Adrenal gland (tissue), 12 donors: ENCODE measurements around the gene DDC. TPM values are rescaled to one million over a fixed set of nuclear protein-coding genes. Genes with fewer than 3 reads are reported as not detected.

Experiments
- DNase-seq, 7 donors: peaks; one replicate each; pipeline ENCODE4 v3.0.0-alpha.2; 2019 to 2020
- H3K27ac ChIP-seq, 5 donors: fragments of 200-600 bp; sonication (generic) in 4 of 5; 1 replicate in 3 of 5; 2 replicates in 2 of 5; pipeline versions ENCODE4 v1.5.1 to v1.8.0; 2016 to 2020; ENCODE audit warnings: mild to moderate bottlenecking in 1 of 5
- H3K27me3 ChIP-seq: fragments of 200-600 bp; 2 replicates; pipeline ENCODE4 v1.8.0; 2021
- H3K36me3 ChIP-seq, 2 donors: fragments of 200-600 bp; replicated peaks in 1 of 2; 1 replicate in 1 of 2; 2 replicates in 1 of 2; pipeline versions ENCODE4 v1.5.1 to v1.8.0; 2018 to 2022
- H3K4me1 ChIP-seq, 2 donors: fragments of 200-600 bp; replicated peaks in 1 of 2; 1 replicate in 1 of 2; 2 replicates in 1 of 2; pipeline versions ENCODE4 v1.5.1 to v1.8.0; 2018 to 2021
- H3K4me3 ChIP-seq, 4 donors: fragments of 200-600 bp; sonication (generic) in 3 of 4; one replicate each; pipeline ENCODE4 v1.5.1; 2016 to 2018
- H3K9me3 ChIP-seq, 3 donors: fragments of 200-600 bp; sonication (generic) in 1 of 3; replicated peaks in 1 of 3; 1 replicate in 2 of 3; 2 replicates in 1 of 3; pipeline versions ENCODE4 v1.5.1 to v1.8.0; 2016 to 2021
- POLR2A ChIP-seq, 2 donors: fragments of 450-650 bp; IDR thresholded peaks; one replicate each; pipeline ENCODE4 v1.6.1; 2017; ENCODE audit warnings: antibody characterized with exemption in 2 of 2, mild to moderate bottlenecking in 2 of 2, moderate library complexity in 1 of 2
- WGBS, 4 donors: extraction: QIAGEN DNeasy Blood & Tissue Kit in 2 of 4; methylation state at CpG; one replicate each; pipeline versions ENCODE4 v1.1.5 to v1.1.7; 2013 to 2017; 5-methylcytosine and 5-hydroxymethylcytosine counted together
- intact Hi-C, 2 donors: fragments of 100-400 bp; cut with DNase I; formaldehyde crosslinking; loops; one replicate each; pipeline versions ENCODE4 v1.14.1 to v1.15.0; 2022 to 2023
- polyA plus RNA-seq, 3 donors: library from polyadenylated mRNA; stranded (reverse); fragments of 200-250 nt in 2 of 3; fragments of 350-450 nt in 1 of 3; fragmentation: Illumina TruSeq in 1 of 3; extraction: RNeasy Lipid Tissue Mini Kit (QIAGEN cat#74804) in 1 of 3; gene quantifications; one replicate each; pipeline ENCODE4 v1.2.3, GENCODE V29; 2013 to 2014
- total RNA-seq, 9 donors: library from RNA; depleted of rRNA in 4 of 9; stranded (reverse); fragments of >200 nt in 4 of 9; fragments of 120-200 nt in 1 of 9; fragmentation: NEBNext Ultra II Directional in 1 of 9; extraction: Animal tissue kit (Norgen Biotek cat#: 25700) in 1 of 9; gene quantifications; one replicate each; pipeline versions ENCODE4 v1.1.0 to v1.2.4, GENCODE V29; 2013 to 2023
- TF ChIP-seq, protein P1 (sequence below), 6 experiments: fragments of 450-650 bp in 4 of 6; fragments of 200-600 bp in 2 of 6; sonication (generic) in 1 of 6; IDR thresholded peaks; 1 replicate in 5 of 6; 2 replicates in 1 of 6; pipeline versions ENCODE4 v1.5.1 to v1.8.0; 2016 to 2021; ENCODE audit warnings: antibody characterized with exemption in 6 of 6, mild to moderate bottlenecking in 2 of 6, moderate library complexity in 1 of 6
- donor health status: healthy with polysubstance abuse.
- donor health status: Bipolar disorder and iron deficiency.
- donor health status: DM: yes; HTN: yes; CAD: no.
- donor health status: DM: no; HTN: no; CAD: no.
- donor health status: DM: no; HTN: no; CAD: no.
- donor health status: DM: yes; HTN: yes; CAD: no.

DDC gene
- total and polyA plus RNA-seq, 12 donors, result 0.58 to 52.7 (median 15.4) TPM

DNA sequence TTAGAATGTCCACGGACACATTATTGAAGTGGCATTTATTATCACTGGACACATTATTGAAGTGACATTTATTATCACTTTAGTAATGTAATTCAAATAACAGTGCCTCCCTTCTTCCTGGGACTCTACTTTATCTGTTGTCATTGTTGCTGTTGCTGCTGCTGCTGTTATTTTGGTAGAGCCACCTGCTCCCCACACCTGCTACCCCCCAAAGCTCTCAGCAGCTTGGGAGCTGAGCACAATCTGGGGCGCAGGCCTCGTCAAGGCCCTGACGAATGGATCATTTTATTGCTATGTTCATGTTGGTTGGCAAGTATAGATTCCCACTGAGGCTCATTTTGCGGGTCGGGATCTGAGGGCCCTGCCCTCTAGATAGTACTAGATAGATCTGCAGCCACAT lies 139.9 kb downstream of the DDC start:
- Histone ChIP-seq H3K9me3 (no peaks in the 10 kb centered on the region), H3K27me3 (no peaks in the 10 kb centered on the region), H3K4me1 (no peaks in the 10 kb centered on the region), H3K4me3 (no peak overlapping the region), H3K27ac (no peak overlapping the region), H3K36me3 (no peaks in the 10 kb centered on the region)
- no peak for TF ChIP-seq POLR2A (IDR thresholded peaks at IDR 0.05)
- no peak for DNase-seq
- 84 to 92% (median 86%) methylated on average over 6 of the region's 6 CpGs for WGBS, 4 donors
- intact Hi-C loops, result no loop called here

DNA sequence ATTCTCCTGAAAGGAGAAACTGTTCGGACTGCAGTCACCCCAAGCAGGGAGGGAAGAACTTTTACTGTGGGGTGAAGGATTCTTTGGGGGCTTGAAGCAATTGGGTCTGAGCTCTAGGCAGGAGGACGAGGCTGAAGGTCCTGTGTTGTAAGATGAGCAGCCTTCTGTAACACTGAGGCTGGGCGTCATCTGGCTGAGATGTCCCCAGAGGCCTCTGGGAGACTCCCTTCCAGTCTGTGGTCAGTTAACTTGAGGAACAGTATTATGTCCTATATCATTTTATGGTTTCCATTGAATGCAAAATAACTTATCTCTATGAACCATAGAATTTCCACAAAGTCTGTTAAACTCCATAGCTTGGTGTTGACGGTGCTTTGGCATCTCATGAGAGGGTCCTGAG lies 141.3 kb downstream of the DDC start:
- no peaks in the 10 kb centered on the region for H3K4me1 ChIP-seq
- H3K27me3 ChIP-seq, result no peaks in the 10 kb centered on the region
- H3K9me3 ChIP-seq, result no peaks in the 10 kb centered on the region
- DNase-seq, result no peak
- intact Hi-C loops, result no loop called here
- 51 to 74% (median 62%) methylated on average over 4 of the region's 4 CpGs for WGBS, 4 donors
- H3K36me3 ChIP-seq, result no peaks in the 10 kb centered on the region
- H3K4me3 ChIP-seq, result no peak overlapping the region
- no peak overlapping the region for H3K27ac ChIP-seq
- no peak for TF ChIP-seq POLR2A (IDR thresholded peaks at IDR 0.05)
- TF ChIP-seq, protein P1, sequence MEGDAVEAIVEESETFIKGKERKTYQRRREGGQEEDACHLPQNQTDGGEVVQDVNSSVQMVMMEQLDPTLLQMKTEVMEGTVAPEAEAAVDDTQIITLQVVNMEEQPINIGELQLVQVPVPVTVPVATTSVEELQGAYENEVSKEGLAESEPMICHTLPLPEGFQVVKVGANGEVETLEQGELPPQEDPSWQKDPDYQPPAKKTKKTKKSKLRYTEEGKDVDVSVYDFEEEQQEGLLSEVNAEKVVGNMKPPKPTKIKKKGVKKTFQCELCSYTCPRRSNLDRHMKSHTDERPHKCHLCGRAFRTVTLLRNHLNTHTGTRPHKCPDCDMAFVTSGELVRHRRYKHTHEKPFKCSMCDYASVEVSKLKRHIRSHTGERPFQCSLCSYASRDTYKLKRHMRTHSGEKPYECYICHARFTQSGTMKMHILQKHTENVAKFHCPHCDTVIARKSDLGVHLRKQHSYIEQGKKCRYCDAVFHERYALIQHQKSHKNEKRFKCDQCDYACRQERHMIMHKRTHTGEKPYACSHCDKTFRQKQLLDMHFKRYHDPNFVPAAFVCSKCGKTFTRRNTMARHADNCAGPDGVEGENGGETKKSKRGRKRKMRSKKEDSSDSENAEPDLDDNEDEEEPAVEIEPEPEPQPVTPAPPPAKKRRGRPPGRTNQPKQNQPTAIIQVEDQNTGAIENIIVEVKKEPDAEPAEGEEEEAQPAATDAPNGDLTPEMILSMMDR (IDR thresholded peaks at IDR 0.05), result no peak

- Histone ChIP-seq H3K4me3 (no peak overlapping the region), H3K9me3 (no peaks in the 10 kb centered on the region), H3K27ac (no peak overlapping the region), H3K36me3 (no peaks in the 10 kb centered on the region), H3K4me1 (no peaks in the 10 kb centered on the region), H3K27me3 (no peaks in the 10 kb centered on the region)
- DNase-seq, result no peak
- intact Hi-C loops, result no loop called here
- TF ChIP-seq, protein P1 (IDR thresholded peaks at IDR 0.05), result no peak
- no peak for TF ChIP-seq POLR2A (IDR thresholded peaks at IDR 0.05)
- WGBS, 4 donors, result 85 to 88% (median 85%) methylated on average over 6 of the region's 6 CpGs
Observed at GRCh38 chr7:50422858-50423257, 142.3 kb downstream of the DDC start.

DNA sequence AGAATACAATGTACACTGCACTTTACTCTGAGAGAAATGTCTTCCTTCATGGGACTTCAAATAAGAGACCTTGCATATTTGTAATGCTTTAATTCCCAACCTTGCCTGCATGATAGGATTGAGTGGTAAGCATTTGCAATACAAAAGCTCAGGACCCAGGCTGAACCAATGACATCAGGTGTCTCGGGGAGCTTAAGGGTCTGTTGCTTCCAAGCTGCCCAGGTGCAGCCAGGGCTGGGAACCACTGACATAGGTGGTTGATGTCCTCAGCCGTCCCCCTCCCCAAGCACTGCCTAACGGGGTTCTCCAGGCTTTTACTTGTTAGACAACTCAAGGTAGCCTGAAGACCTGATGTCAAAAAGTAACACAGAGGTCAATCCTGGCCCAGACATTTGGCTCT lies 144.2 kb downstream of the DDC start:
- no peak for TF ChIP-seq POLR2A (IDR thresholded peaks at IDR 0.05)
- TF ChIP-seq, protein P1 (IDR thresholded peaks at IDR 0.05), result no peak
- no peak for DNase-seq
- H3K9me3 ChIP-seq, result no peaks in the 10 kb centered on the region
- intact Hi-C loops, result no loop called here
- H3K4me3 ChIP-seq, result no peak overlapping the region
- 48 to 83% (median 61%) methylated on average over 2 to 3 of the region's 3 CpGs for WGBS, 4 donors
- no peaks in the 10 kb centered on the region for H3K36me3 ChIP-seq
- H3K27me3 ChIP-seq, result no peaks in the 10 kb centered on the region
- H3K27ac ChIP-seq, result no peak overlapping the region
- no peaks in the 10 kb centered on the region for H3K4me1 ChIP-seq

DNA sequence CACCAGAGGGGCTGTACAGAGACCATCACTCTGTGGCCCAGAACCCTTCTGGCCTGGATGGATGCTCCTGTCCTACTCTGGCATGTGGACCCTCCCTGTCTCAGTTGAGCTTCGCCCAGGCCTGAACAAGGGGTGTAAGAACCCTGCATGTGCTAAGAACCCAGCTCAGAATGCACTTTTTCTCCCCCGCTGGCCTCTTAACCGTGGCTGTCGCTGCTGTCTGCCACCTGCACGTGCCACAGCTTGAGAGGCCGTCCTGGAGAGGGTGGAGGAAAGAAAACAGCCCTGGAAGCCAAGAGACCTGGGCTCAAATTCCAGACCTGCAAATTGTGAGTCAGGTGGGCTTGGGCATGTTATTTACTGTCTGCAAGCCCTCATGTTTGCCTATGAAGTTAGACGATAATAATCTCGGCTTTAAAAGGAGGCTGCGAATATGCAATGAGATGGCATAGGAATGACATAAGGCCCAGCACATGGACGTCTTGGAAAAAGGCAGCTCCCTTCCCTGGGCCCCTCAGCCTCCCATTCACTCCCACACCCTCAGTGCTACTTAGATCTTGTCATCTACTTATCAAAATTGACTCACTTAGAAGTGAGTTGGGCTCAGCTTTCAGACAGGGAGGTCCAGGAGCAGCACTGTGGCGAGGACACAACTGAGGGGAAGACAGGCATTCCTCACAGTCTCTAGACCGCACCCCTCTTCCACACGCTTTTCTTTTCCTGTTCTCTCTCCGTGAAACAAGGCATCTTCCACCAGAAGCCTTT lies 146.5 kb downstream of the DDC start:
- no peak for DNase-seq
- Histone ChIP-seq H3K9me3 (no peaks in the 10 kb centered on the region), H3K27me3 (no peaks in the 10 kb centered on the region), H3K4me3 (no peak overlapping the region), H3K4me1 (no peaks in the 10 kb centered on the region), H3K27ac (no peak overlapping the region), H3K36me3 (no peaks in the 10 kb centered on the region)
- WGBS, 4 donors, result 67 to 77% (median 70%) methylated on average over 14 of the region's 14 CpGs
- intact Hi-C loops, result loop anchor here in 1 of 2 donors (5.0 to 10.0 kb wide), 2 partner anchors 276 to 324 kb away; partner anchors contain the start of gene ZPBP
- no peak for TF ChIP-seq POLR2A (IDR thresholded peaks at IDR 0.05)
- TF ChIP-seq, protein P1 (IDR thresholded peaks at IDR 0.05), result no peak
